ENCODE data around the gene SLF2. TPM values are rescaled to one million over a fixed set of nuclear protein-coding genes. Genes with fewer than 3 reads are reported as not detected.

The SLF2 gene
- total and polyA plus RNA-seq, 9 of the 15 experiments (the other 6 are each of a cell fraction or from before 2014, with no cell fraction given): 1.7 to 18.4 (median 7.8) TPM

DNA sequence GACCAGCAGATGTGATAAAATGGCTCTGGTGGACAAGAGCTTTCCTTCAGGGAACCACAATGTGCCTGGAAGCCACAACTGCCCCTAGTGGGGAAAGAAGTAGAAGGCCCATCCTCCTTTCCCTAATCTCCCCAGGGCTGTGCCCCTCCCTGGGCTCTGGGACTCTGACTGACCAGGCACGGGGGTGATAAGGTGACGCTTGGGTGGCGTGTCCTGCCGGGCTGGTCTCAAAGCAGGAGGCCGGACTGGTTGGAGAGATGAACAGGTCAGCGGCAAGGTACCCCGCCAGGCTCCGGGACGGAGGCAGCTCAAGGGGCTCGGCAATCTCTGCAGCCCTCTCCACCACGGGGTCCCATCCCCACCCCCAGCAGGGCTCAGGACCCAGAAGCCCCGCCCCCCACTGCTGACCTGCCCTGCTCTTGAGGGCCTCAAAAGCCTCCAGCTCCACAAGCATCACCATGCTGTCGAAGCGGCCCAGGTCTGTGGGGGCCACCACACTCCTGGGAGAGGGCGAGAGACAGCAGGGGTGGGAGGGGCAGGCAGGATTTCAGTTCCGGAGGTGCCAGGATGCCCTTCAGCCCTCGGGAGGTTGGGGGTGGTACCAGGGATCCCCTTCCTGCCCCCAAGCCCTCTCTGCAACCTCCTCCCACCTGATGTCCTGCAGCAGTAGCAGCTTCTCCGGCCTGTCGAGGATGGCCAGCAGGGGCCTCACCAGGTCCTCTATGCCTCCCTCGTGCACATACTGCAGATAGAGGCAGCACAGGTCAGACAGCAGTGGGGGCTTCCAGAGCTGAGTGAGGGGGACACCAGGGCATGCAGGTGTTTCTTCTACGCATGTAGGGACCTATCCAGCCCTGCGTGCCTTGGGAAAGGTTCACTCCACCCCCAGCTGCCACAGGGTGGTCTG is 99.0 kb downstream of the SLF2 start:
- Histone ChIP-seq H3K27me3 (ENCODE audit: control insufficient read depth in 2 of 2, insufficient read depth in 2 of 2, low read length in 2 of 2) (no peaks in the 10 kb centered on the region), H3K4me1 (replicated peaks in 1 of 2; ENCODE audit: control insufficient read depth in 2 of 2, insufficient read depth in 2 of 2, low read length in 2 of 2) (peaks cover 14 to 41% of the 10 kb centered on the region in 2 experiments; a peak in 4 of 5 replicates), H3K9me3 (replicated peaks; ENCODE audit: control insufficient read depth, insufficient read depth, low read depth, low read length) (no peaks in the 10 kb centered on the region), H2AFZ (ENCODE audit: low read depth, low read length) (peak overlapping the region; percentile 53), H4K20me1 (replicated peaks; ENCODE audit: control insufficient read depth, insufficient read depth, low read length) (no peaks in the 10 kb centered on the region), H3K9me1 (ENCODE audit: control insufficient read depth, insufficient read depth, low read length) (no peaks in the 10 kb centered on the region), H3K4me3 (no peak overlapping the region), H3K9ac (ENCODE audit: insufficient read depth in 1 of 2, low read depth in 2 of 2, low read length in 2 of 2) (peak overlapping the region in 1 of 2 experiments; percentile 28; a peak in 1 of 4 replicates), H3K27ac (ENCODE audit: extremely low read depth, low read depth, low read length) (no peak overlapping the region), H3K36me3 (ENCODE audit: control insufficient read depth, insufficient read depth, low read length) (peaks cover 7% of the 10 kb centered on the region; the same call in 1 of the 3 replicates), H3K4me2 (ENCODE audit: insufficient read depth, low read length) (0 out of 2 replicates have a peak overlapping the region, but pooled peaks have one; percentile 17), H3K79me2 (ENCODE audit: control insufficient read depth, insufficient read depth, low read length) (no peaks in the 10 kb centered on the region)
- CTCF ChIA-PET (ENCODE audit: low intra/inter-chr PET ratio): interaction anchor here (5.8 kb wide), 1 partner anchor 15 kb away, joined by 150 read pairs; the partner anchor contains the start of gene LZTS2
- POLR2A ChIA-PET: interaction anchor here (0.6 to 1.2 kb wide), 8 partner anchors 10 to 212 kb away, joined by 3 to 5 read pairs (median 3); partner anchors contain the start of gene LZTS2
- intact Hi-C loops (cut with micrococcal nuclease) (loop anchor here (1.0 to 10.0 kb wide), 2 partner anchors 13 to 53 kb away; partner anchors contain the start of gene KAZALD1), in situ Hi-C loops (cut with MboI) (loop anchor here (10.0 kb wide), 1 partner anchor 457 kb away; no protein-coding TSS in a partner anchor)
- DNase-seq (ENCODE audit: extremely low read depth in 1 of 4, low spot score in 3 of 4) (peak; percentile 67 to 85 (median 75)), FAIRE-seq (peak; percentile 86), ATAC-seq (peak; percentile 91)
- no TSS peak for BruUV-seq (replicated peaks)
- WGBS (ENCODE audit: insufficient coverage, low coverage, missing lambda C conversion rate): 16% methylated on average over 7 of the region's 22 CpGs
- TF ChIP-seq MYNN (IDR thresholded peaks at IDR 0.05) (0 out of 2 replicates have a peak, but pooled peaks have one; percentile 52), MYNN (CRISPR knock-in tag; IDR thresholded peaks at IDR 0.05) (no peak), DPF2 (IDR thresholded peaks at IDR 0.05) (0 out of 2 replicates have a peak, but pooled peaks have one; percentile 17), XRCC5 (IDR thresholded peaks at IDR 0.05; ENCODE audit: low read depth, low read length) (peak; percentile 20; the same call in 1 of the 2 replicates), ZNF384 (IDR thresholded peaks at IDR 0.05; ENCODE audit: low read depth, low read length) (no peak), SIX5 (IDR thresholded peaks at IDR 0.05; ENCODE audit: borderline replicate concordance in 1 of 2, insufficient read depth in 1 of 2, low read depth in 1 of 2, low read length in 2 of 2) (no peak), FOXA1 (IDR thresholded peaks at IDR 0.05; ENCODE audit: borderline replicate concordance) (no peak)
- TF ChIP-seq, protein P1, sequence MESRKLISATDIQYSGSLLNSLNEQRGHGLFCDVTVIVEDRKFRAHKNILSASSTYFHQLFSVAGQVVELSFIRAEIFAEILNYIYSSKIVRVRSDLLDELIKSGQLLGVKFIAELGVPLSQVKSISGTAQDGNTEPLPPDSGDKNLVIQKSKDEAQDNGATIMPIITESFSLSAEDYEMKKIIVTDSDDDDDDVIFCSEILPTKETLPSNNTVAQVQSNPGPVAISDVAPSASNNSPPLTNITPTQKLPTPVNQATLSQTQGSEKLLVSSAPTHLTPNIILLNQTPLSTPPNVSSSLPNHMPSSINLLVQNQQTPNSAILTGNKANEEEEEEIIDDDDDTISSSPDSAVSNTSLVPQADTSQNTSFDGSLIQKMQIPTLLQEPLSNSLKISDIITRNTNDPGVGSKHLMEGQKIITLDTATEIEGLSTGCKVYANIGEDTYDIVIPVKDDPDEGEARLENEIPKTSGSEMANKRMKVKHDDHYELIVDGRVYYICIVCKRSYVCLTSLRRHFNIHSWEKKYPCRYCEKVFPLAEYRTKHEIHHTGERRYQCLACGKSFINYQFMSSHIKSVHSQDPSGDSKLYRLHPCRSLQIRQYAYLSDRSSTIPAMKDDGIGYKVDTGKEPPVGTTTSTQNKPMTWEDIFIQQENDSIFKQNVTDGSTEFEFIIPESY (CRISPR knock-in tag; IDR thresholded peaks at IDR 0.05): 0 out of 2 replicates have a peak, but pooled peaks have one; percentile 28
- TF ChIP-seq, protein P2, sequence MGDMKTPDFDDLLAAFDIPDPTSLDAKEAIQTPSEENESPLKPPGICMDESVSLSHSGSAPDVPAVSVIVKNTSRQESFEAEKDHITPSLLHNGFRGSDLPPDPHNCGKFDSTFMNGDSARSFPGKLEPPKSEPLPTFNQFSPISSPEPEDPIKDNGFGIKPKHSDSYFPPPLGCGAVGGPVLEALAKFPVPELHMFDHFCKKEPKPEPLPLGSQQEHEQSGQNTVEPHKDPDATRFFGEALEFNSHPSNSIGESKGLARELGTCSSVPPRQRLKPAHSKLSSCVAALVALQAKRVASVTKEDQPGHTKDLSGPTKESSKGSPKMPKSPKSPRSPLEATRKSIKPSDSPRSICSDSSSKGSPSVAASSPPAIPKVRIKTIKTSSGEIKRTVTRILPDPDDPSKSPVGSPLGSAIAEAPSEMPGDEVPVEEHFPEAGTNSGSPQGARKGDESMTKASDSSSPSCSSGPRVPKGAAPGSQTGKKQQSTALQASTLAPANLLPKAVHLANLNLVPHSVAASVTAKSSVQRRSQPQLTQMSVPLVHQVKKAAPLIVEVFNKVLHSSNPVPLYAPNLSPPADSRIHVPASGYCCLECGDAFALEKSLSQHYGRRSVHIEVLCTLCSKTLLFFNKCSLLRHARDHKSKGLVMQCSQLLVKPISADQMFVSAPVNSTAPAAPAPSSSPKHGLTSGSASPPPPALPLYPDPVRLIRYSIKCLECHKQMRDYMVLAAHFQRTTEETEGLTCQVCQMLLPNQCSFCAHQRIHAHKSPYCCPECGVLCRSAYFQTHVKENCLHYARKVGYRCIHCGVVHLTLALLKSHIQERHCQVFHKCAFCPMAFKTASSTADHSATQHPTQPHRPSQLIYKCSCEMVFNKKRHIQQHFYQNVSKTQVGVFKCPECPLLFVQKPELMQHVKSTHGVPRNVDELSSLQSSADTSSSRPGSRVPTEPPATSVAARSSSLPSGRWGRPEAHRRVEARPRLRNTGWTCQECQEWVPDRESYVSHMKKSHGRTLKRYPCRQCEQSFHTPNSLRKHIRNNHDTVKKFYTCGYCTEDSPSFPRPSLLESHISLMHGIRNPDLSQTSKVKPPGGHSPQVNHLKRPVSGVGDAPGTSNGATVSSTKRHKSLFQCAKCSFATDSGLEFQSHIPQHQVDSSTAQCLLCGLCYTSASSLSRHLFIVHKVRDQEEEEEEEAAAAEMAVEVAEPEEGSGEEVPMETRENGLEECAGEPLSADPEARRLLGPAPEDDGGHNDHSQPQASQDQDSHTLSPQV (IDR thresholded peaks at IDR 0.05): peak; percentile 50; the same call in 1 of the 2 replicates
- TF ChIP-seq, protein P3, sequence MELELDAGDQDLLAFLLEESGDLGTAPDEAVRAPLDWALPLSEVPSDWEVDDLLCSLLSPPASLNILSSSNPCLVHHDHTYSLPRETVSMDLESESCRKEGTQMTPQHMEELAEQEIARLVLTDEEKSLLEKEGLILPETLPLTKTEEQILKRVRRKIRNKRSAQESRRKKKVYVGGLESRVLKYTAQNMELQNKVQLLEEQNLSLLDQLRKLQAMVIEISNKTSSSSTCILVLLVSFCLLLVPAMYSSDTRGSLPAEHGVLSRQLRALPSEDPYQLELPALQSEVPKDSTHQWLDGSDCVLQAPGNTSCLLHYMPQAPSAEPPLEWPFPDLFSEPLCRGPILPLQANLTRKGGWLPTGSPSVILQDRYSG (tag; conservative IDR thresholded peaks at IDR 0.05; ENCODE audit: low read depth): no peak
- TF ChIP-seq, protein P4, sequence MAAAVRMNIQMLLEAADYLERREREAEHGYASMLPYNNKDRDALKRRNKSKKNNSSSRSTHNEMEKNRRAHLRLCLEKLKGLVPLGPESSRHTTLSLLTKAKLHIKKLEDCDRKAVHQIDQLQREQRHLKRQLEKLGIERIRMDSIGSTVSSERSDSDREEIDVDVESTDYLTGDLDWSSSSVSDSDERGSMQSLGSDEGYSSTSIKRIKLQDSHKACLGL (CRISPR knock-in tag; IDR thresholded peaks at IDR 0.05; ENCODE audit: borderline replicate concordance, poor library complexity, severe bottlenecking): no peak
